ELF-1 (cell line): Measurements from ENCODE around the gene SHPK.
A peak's percentile ranks its signal among the peaks of the same experiment; 100 is the strongest.

Experiments used
- DNase-seq: peaks from one replicate; pipeline ENCODE4 v3.0.0-alpha.2; 2016; ENCODE audit warnings: low read depth, low spot score

Gene SHPK

GRCh38 chr17:3660311-3660891, 24.4 kb upstream of the SHPK start:
- DNase-seq, result no peak

GRCh38 chr17:3659541-3660111, 23.6 kb upstream of the SHPK start:
- no peak for DNase-seq

- DNase-seq, result no peak
Observed at GRCh38 chr17:3658784-3659449, 22.9 kb upstream of the SHPK start.

GRCh38 chr17:3657874-3658783, 22.1 kb upstream of the SHPK start:
- no peak for DNase-seq

- no peak for DNase-seq
Observed at GRCh38 chr17:3657588-3657869, 21.5 kb upstream of the SHPK start.

- DNase-seq, result no peak
Observed at GRCh38 chr17:3656755-3657587, 20.9 kb upstream of the SHPK start.

GRCh38 chr17:3656353-3656752, 20.3 kb upstream of the SHPK start:
- no peak for DNase-seq

- no peak for DNase-seq
Observed at GRCh38 chr17:3655766-3656165, 19.7 kb upstream of the SHPK start.

- peak; percentile 70 for DNase-seq
Observed at GRCh38 chr17:3647769-3648555, 11.9 kb upstream of the SHPK start.

GRCh38 chr17:3647251-3647650, 11.2 kb upstream of the SHPK start:
- no peak for DNase-seq

GRCh38 chr17:3645310-3645709, 9.3 kb upstream of the SHPK start:
- DNase-seq, result no peak

GRCh38 chr17:3643889-3644349, 7.9 kb upstream of the SHPK start:
- no peak for DNase-seq

GRCh38 chr17:3641717-3642486, 5.9 kb upstream of the SHPK start:
- DNase-seq, result no peak

GRCh38 chr17:3641014-3641413, 5.0 kb upstream of the SHPK start:
- DNase-seq, result peak; percentile 38

GRCh38 chr17:3639981-3640596, 4.0 kb upstream of the SHPK start:
- DNase-seq, result peak; percentile 44

- no peak for DNase-seq
Observed at GRCh38 chr17:3636908-3637373, 891 bp upstream of the SHPK start.

- peak; percentile 77 for DNase-seq
Observed at GRCh38 chr17:3635474-3636153, 436 bp downstream of the SHPK start.

- DNase-seq, result no peak
Observed at GRCh38 chr17:3632287-3632686, 3.8 kb downstream of the SHPK start.

- DNase-seq, result no peak
Observed at GRCh38 chr17:3630781-3631180, 5.3 kb downstream of the SHPK start.
